WTC11 (cell line): ENCODE results near the gene LIMS1. TPM values are rescaled to one million over a fixed set of nuclear protein-coding genes. Genes with fewer than 3 reads are reported as not detected.

Experiments
- ATAC-seq: fragments of 200-7000 bp; cut with Tn5 transposase; 2 replicates; pipeline ENCODE4 v1.10.0; 2021; ENCODE audit warnings: mild to moderate bottlenecking, moderate library complexity
- CTCF ChIA-PET: fragments of 300-600 bp; sonication (Branson Sonifier 250); formaldehyde crosslinking; loops from one replicate; lab custom pipeline; 2021; ENCODE audit warnings: antibody characterized with exemption; lab: Charles Lee
- POLR2A ChIA-PET: fragments of 350-600 bp; sonication (Branson Sonifier 250); formaldehyde crosslinking; loops from one replicate; lab custom pipeline; 2021; ENCODE audit warnings: antibody characterized with exemption; lab: Charles Lee
- DNase-seq: peaks from one replicate; pipeline ENCODE4 v3.0.0; 2021; ENCODE audit warnings: low spot score
- H3K27ac Mint-ChIP-seq: 2 replicates; pipeline ENCODE4 v1.8.0; 2021; ENCODE audit warnings: mixed read lengths
- H3K27me3 Mint-ChIP-seq: 2 replicates; pipeline ENCODE4 v1.8.0; 2021; ENCODE audit warnings: low read depth, mild to moderate bottlenecking, moderate library complexity, mixed read lengths
- H3K36me3 Mint-ChIP-seq: 2 replicates; pipeline ENCODE4 v1.8.0; 2021; ENCODE audit warnings: mixed read lengths
- H3K4me1 Mint-ChIP-seq: 2 replicates; pipeline ENCODE4 v1.8.0; 2022; ENCODE audit warnings: mixed read lengths
- H3K4me3 Mint-ChIP-seq: 2 replicates; pipeline ENCODE4 v1.8.0; 2021; ENCODE audit warnings: mild to moderate bottlenecking, moderate library complexity, mixed read lengths
- H3K9me3 Mint-ChIP-seq: 2 replicates; pipeline ENCODE4 v1.8.0; 2021; ENCODE audit warnings: mixed read lengths
- ATF1 ChIP-seq: sonication (generic); formaldehyde crosslinking; IDR thresholded peaks from 2 replicates; pipeline ENCODE4 v1.8.1; 2023; ENCODE audit warnings: mild to moderate bottlenecking, moderate library complexity, missing genetic modification reagents
- ETV6 ChIP-seq: sonication (generic); formaldehyde crosslinking; IDR thresholded peaks from 2 replicates; pipeline ENCODE4 v1.8.1; 2022; ENCODE audit warnings: mild to moderate bottlenecking, missing genetic modification reagents
- FOXP4 ChIP-seq: sonication (generic); formaldehyde crosslinking; IDR thresholded peaks from 2 replicates; pipeline ENCODE4 v1.8.0; 2022; ENCODE audit warnings: mild to moderate bottlenecking, missing genetic modification reagents
- GRHL2 ChIP-seq: fragments of 250-450 bp; sonication (Bioruptor Pico); IDR thresholded peaks from 2 replicates; pipeline ENCODE4 v1.8.0; 2022; ENCODE audit warnings: mild to moderate bottlenecking, moderate library complexity; ENCODE audit not compliant: insufficient replicate concordance, severe bottlenecking
- HMGXB4 ChIP-seq: sonication (generic); formaldehyde crosslinking; IDR thresholded peaks from 2 replicates; pipeline ENCODE4 v1.8.1; 2023; ENCODE audit warnings: mild to moderate bottlenecking, moderate library complexity, missing genetic modification reagents
- MAX ChIP-seq: sonication (generic); formaldehyde crosslinking; IDR thresholded peaks from 2 replicates; pipeline ENCODE4 v1.8.0; 2022; ENCODE audit warnings: mild to moderate bottlenecking, missing genetic modification reagents
- NR3C1 ChIP-seq: sonication (generic); formaldehyde crosslinking; conservative IDR thresholded peaks from 2 replicates; pipeline ENCODE4 v1.8.1; 2023; ENCODE audit warnings: low read depth, mild to moderate bottlenecking, missing genetic modification reagents
- SMAD3 ChIP-seq: sonication (generic); formaldehyde crosslinking; IDR thresholded peaks from 2 replicates; pipeline ENCODE4 v1.8.0; 2022; ENCODE audit warnings: missing genetic modification reagents, mild to moderate bottlenecking, borderline replicate concordance
- SOX15 ChIP-seq: fragments of 250-450 bp; sonication (Bioruptor Pico); IDR thresholded peaks from 2 replicates; pipeline ENCODE4 v1.9.0; 2021; ENCODE audit warnings: mild to moderate bottlenecking
- TCF7 ChIP-seq: sonication (generic); formaldehyde crosslinking; IDR thresholded peaks from 2 replicates; pipeline ENCODE4 v1.8.0; 2022; ENCODE audit warnings: mild to moderate bottlenecking, low read depth, missing genetic modification reagents, moderate library complexity
- ZBTB21 ChIP-seq: sonication (generic); formaldehyde crosslinking; IDR thresholded peaks from 2 replicates; pipeline ENCODE4 v1.8.1; 2023; ENCODE audit warnings: mild to moderate bottlenecking, missing genetic modification reagents, borderline replicate concordance
- ZMAT4 ChIP-seq: fragments of 250-450 bp; sonication (Bioruptor Pico); IDR thresholded peaks from 2 replicates; pipeline ENCODE4 v1.9.0; 2021; ENCODE audit warnings: mild to moderate bottlenecking
- ZNF121 ChIP-seq: sonication (generic); formaldehyde crosslinking; IDR thresholded peaks from 2 replicates; pipeline ENCODE4 v1.8.0; 2023; ENCODE audit warnings: missing genetic modification reagents
- ZNF281 ChIP-seq: sonication (generic); formaldehyde crosslinking; IDR thresholded peaks from 2 replicates; pipeline ENCODE4 v1.8.0; 2023; ENCODE audit warnings: mild to moderate bottlenecking, missing genetic modification reagents
- ZNF423 ChIP-seq: fragments of 250-450 bp; sonication (Bioruptor Pico); IDR thresholded peaks from 2 replicates; pipeline ENCODE4 v2.1.2; 2022; ENCODE audit warnings: mild to moderate bottlenecking, moderate library complexity
- ZNF425 ChIP-seq: fragments of 250-450 bp; sonication (Bioruptor Pico); conservative IDR thresholded peaks from 2 replicates; pipeline ENCODE4 v1.9.0; 2021; ENCODE audit warnings: mild to moderate bottlenecking
- total RNA-seq: library from RNA; stranded (reverse); gene quantifications from 3 replicates; pipeline ENCODE4 v1.2.3, GENCODE V29; 2021

The LIMS1 gene
- total RNA-seq, 1 experiment from 2014 or later, result 50.6 TPM

- ChIA-PET POLR2A (interaction anchor here (0.9 to 1.6 kb wide), 2 partner anchors 14 to 16 kb away, joined by 3 to 7 read pairs; no protein-coding TSS in a partner anchor), CTCF (interaction anchor here (1.3 to 4.8 kb wide), 3 partner anchors 14 to 17 kb away, joined by 4 to 46 read pairs (median 34); no protein-coding TSS in a partner anchor)
- no peaks in the 10 kb centered on the region for H3K27me3 Mint-ChIP-seq
- TF ChIP-seq ZNF121 (CRISPR knock-in tag) (no peak), ZNF423 (CRISPR knock-in tag) (no peak), ZBTB21 (no peak), HMGXB4 (CRISPR knock-in tag) (no peak), SMAD3 (CRISPR knock-in tag) (no peak), ZNF425 (no peak), NR3C1 (no peak)
- TF ChIP-seq, all 79 proteins: peak for 0
- H3K4me1 Mint-ChIP-seq, result peaks cover 69% of the 10 kb centered on the region
- H3K4me3 Mint-ChIP-seq, result peak overlapping the region; percentile 71
- DNase-seq (no peak), ATAC-seq (no peak)
- H3K36me3 Mint-ChIP-seq, result no peaks in the 10 kb centered on the region
- no peaks in the 10 kb centered on the region for H3K9me3 Mint-ChIP-seq
- peak overlapping the region; percentile 87 for H3K27ac Mint-ChIP-seq
Observed at GRCh38 chr2:108619925-108620620, 85.8 kb downstream of the LIMS1 start.

- no peak for DNase-seq
- CTCF ChIA-PET, result interaction anchor here (1.2 to 1.6 kb wide), 4 partner anchors 13 to 37 kb away, joined by 3 to 34 read pairs (median 4); no protein-coding TSS in a partner anchor
- POLR2A ChIA-PET, result interaction anchor here (0.9 to 1.6 kb wide), 3 partner anchors 9 to 16 kb away, joined by 3 to 7 read pairs (median 3); no protein-coding TSS in a partner anchor
- Mint-ChIP-seq H3K9me3 (no peaks in the 10 kb centered on the region), H3K27ac (peak overlapping the region; percentile 87), H3K27me3 (no peaks in the 10 kb centered on the region), H3K4me3 (peak overlapping the region; percentile 71), H3K36me3 (no peaks in the 10 kb centered on the region), H3K4me1 (peaks cover 70% of the 10 kb centered on the region)
- peak; percentile 13; the same call in 1 of the 2 replicates for ATAC-seq
- TF ChIP-seq MAX (CRISPR knock-in tag) (0 out of 2 replicates have a peak, but pooled peaks have one; percentile 19), GRHL2 (no peak), ZMAT4 (CRISPR knock-in tag) (no peak), SOX15 (CRISPR knock-in tag) (no peak), ZNF281 (CRISPR knock-in tag) (no peak)
Observed at GRCh38 chr2:108620656-108621055, 86.4 kb downstream of the LIMS1 start.

GRCh38 chr2:108621087-108621559, 86.9 kb downstream of the LIMS1 start:
- ChIA-PET CTCF (interaction anchor here (1.2 to 1.6 kb wide), 4 partner anchors 13 to 37 kb away, joined by 3 to 34 read pairs (median 4); no protein-coding TSS in a partner anchor), POLR2A (interaction anchor here (0.9 to 1.6 kb wide), 3 partner anchors 8 to 15 kb away, joined by 3 to 7 read pairs (median 3); no protein-coding TSS in a partner anchor)
- Mint-ChIP-seq H3K36me3 (no peaks in the 10 kb centered on the region), H3K27me3 (no peaks in the 10 kb centered on the region), H3K4me1 (peaks cover 72% of the 10 kb centered on the region), H3K9me3 (no peaks in the 10 kb centered on the region), H3K4me3 (peak overlapping the region; percentile 71), H3K27ac (peak overlapping the region; percentile 99)
- peak; percentile 37 for DNase-seq
- peak; percentile 92 for ATAC-seq
- no peak for TF ChIP-seq TCF7 (CRISPR knock-in tag)
- no peak for TF ChIP-seq ZNF281 (CRISPR knock-in tag)
- no peak for TF ChIP-seq ATF1 (CRISPR knock-in tag)
- 0 out of 2 replicates have a peak, but pooled peaks have one; percentile 49 for TF ChIP-seq ETV6 (CRISPR knock-in tag)
- peak; percentile 66; the same call in 1 of the 2 replicates for TF ChIP-seq FOXP4 (CRISPR knock-in tag)
